NCI-H2171 (cell line): Measurements from ENCODE around the gene HEBP1.

Source experiments
- DNase-seq: peaks from one replicate; lab custom pipeline; 2025; lab: John Stamatoyannopoulos, UW

Gene HEBP1

DNA sequence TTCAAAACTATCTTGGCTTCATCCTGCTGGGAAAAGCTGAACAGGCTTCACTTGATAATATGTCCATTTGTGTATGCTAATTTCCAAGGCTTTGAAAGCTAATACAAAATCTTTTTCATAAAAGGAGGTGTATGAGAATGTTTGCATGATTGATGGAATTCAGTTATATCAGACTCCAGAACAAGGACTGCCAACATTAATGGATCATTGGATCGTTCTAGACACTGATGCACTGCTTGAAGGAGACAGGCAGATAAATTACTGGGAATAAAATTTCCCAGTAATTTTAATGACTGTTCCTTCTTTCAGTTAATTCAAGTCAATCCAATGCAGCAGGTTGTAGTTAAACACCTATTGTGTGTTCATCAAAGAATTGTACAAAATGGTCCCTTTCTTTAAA is 48.6 kb downstream of the HEBP1 start:
- DNase-seq, result no peak

DNA sequence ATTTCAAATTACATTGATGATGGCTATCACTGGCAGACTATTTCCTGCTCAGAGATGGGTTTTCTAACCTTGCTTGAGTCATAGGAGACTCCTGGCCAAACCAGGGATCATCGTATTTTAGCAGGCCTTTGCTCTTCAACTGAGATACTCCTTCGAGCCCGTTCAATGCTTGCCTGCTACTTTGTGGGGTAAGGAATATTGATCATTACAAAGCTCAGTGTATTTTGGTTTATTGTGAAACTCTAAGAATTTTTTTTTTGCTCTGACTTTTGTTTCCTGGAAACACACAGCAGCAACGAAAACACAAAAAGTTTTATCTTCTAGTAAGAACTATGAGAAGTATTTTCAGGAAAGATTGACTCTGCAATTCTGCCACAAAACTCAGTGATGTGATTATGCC is 52.2 kb downstream of the HEBP1 start:
- no peak for DNase-seq

DNA sequence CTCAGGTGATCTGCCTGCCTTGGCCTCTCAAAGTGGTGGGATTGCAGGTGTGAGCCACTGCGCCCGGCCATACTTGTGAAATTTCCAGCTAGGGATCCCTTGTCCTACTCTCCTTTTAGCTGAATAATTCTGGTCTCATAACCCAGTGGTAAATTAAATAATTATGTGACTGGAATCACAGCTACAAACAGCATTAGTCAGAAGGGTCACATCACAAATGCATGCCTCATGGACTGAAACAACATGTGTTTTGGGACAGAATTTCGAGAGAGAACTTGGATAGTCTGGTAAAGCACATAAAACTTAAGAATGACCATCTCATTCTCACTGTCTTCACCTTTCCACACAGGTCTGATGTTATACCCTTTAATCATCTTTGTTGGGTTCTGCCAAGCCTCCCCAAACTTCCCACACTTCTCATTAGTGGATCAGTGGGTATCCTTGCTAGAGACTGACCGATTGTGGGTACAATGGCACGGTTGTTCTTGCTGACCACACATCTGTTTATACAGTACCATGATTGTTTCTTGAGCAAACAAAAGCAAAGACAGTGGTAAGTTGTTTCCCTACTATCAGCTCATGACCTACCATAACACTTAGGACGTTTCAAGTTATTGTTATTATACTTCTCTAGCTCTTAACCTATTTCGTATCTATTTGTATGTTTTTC is 53.2 kb downstream of the HEBP1 start:
- no peak for DNase-seq

DNA sequence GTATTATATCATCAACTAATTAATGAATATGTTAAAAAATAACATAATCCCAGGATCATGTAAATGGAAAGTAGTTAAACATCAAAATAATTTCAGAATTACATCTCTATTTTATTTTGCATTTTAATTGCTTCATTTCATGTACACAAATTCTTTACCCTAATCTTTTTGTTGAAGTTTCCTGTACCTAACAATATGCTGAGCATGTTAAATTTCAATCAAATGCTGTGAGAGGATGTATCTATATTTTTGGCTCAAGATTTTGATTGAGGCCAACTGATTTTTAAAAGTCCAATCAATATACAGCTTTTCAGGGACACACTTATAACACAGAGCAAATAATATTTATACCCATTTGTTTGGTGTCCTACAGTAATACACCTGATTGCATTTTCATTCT is 54.5 kb downstream of the HEBP1 start:
- no peak for DNase-seq

DNA sequence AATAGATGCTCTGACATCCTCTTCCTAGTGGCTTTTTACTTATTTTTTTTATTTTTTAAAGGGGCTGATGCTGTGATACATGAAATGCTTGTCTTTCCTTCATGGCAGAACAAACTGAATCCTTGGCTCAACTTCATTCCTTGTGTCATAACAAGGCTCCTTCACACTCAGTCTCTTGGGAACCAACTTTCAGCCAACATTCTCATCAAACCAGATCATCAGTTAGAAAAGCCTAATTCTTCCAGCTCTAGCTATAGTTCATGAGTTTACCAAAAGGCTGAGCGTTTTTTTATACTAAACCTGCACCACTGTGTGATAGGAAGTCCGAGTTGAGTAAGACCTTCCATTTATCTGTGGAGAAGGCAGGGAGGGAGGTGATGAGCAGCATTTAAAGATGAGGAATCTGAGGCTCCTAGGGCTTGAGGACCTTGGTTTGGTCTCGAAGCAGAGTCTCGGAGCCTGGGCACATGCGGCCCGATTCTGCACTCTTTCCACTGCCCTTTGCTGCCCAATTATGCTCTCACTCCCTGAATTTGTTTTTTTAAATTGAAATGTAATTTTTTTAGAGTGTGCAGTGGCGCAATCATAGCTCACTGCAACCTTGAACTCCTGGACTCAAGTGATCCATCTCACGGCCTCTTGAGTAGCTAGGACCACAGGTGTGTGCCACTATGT is 56.3 kb downstream of the HEBP1 start:
- no peak for DNase-seq

DNA sequence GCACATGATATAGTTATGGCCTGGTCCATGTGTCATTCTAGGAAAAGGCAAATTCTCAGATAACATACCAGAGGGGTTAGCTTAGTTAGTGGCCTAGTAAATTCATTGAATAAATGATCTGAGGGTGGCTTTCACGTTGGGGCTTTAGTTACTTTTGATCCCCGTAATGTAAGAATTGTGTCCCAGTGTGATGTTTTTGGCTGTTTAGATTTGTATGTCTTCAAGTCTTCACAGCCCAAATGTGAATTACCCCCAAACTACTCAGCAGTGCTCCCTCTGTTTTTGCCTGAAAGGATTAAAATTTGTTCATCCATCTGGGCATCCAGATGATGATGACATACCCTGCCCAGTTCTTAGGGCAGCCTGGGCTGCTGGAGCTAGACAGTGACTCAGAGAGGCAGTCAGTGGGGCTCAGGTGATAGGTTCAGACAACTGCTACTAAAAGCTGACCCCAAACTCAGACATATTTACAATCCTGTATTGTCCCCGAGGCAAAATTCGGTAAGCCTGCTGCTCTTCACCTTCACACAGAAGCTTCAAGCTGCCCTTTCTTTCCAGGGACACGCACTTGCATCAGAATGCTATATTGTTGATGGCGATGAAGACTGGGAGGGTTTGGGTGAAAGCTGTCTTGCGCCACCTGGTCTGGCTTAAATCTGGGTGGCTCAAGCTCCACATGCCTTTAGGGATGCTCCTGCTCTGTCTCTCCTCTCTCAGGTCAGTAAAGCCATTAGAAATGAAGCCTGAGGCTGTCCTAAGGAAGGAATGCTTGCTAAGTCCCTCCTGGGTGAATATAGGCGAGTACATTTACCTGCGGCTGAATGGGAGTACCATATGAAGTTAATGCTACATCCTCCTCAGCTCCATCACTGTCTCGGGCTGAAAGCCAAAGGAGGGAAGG is 58.4 kb downstream of the HEBP1 start:
- no peak for DNase-seq

DNA sequence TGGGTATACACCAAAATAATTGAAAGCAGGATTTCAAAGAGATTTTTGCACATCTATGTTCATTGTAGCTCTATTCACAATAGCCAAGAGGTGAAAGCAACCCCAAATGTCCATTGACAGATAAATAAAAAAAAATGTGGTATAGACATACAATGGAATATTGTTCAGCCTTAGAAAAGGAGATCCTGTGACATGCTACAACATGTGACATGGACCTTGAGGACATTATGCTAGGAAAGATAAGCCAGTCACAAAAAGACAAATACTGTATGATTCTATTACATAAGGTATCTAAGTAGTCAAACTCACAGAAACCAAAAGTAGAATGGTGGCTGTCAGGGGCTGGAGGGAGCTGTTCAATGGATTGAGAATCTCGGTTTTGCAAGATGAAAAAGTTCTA is 60.2 kb downstream of the HEBP1 start:
- DNase-seq, result no peak

DNA sequence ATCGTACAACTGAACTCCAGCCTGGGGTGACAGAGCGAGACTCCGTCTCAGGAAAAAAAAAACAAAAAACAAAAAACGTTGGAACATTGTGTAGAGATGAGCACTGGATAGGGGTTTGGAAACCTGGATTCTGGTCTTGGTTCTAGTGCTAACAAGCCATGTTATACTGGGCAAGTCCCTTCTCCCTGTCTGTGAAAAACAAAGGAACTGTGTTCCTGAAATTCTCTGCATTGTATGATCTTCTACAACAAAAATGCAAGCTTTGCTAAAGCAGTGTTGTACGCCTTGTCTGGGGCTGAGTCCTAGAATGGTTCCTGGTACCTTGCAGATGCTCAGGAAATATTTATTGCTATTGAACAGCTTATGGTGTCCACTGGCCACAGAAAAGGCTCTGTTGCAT is 61.5 kb downstream of the HEBP1 start:
- DNase-seq, result no peak

DNA sequence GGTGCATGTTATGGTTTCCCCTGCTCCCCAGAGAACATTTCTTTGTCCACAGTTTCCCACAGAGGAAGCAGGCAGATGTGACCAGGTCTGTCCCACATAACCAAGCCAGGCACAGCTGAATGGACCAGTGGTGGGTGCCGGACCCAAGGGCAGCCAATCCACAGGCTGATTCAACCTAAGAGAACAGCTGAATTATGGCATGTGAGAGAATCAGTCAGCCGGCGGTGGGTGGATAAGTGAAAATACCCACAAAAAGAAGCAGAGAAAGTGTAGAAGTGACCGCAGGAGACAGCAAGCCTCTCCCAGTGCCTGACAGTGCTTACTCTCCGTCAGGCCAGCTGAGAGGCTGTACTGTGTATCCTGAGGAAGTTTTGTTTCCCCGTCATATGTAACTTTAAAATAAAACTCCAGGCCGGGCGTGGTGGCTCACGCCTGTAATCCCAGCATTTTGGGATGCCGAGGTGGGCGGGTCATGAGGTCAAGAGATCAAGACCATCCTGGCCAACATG is 63.0 kb downstream of the HEBP1 start:
- DNase-seq, result no peak

DNA sequence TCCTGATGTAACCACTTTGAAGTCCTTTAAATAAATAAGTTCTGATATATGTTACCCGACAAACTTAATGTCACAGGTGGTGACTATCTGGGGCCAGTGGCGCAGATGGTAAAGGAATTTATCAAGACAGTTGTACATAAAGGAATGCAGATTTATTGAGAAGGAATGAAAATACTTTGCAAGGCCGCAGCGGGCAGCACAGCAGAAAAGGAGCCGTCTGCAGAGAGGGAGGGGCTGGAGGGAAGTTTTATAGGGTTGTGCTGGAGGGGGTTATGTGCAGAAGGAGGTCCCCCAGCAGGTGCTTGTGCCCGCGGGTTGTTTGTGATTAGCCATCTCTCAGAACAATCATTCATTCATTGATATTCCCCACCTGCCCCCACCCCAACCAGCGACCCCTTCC is 65.5 kb downstream of the HEBP1 start:
- DNase-seq, result no peak

DNA sequence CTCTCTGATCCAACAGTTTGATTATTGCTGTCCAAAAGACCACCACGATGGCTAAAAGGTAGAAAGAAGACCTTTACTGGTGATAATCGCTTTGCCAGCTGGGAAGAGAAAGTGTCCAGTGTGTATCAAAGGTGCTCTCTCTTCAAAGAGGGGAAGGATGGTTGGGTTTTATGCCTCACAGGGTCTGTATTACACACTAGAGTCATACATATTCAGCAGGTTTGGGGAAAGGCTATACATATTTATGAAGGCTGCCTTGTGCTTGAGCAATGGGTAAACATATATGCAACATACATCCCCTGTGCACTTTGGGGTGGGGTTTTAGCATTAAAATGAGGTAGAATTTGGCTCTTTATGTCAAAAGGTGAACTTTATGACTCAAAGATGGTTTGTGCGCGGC is 66.3 kb downstream of the HEBP1 start:
- no peak for DNase-seq

DNA sequence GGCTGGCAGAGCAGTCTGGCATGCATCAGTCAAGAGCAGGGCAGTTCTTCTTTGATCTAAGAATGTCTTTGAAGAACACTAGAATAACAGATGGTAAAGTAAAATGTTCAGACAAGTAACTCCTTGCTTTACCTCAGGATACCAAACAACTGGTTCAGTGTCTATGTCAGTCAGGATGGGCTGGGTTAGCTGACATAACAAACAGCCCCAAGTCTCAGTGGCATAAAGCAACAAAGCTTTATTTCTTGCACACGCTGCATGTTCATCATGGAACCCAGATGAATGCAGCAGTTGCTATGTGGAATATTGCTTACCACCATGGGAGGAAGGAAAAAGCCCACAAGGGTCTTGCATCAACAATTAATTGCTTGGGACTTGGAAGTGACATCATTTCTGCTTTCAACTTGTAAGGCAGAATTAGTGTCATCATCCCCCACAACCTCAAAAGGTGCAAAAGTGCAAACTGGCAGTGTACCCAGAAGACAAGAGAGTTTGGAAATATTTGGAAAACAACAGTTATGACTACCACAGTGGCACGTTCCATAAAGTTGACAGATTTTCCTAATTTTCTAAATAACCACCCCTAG is 69.3 kb downstream of the HEBP1 start:
- DNase-seq, result no peak

DNA sequence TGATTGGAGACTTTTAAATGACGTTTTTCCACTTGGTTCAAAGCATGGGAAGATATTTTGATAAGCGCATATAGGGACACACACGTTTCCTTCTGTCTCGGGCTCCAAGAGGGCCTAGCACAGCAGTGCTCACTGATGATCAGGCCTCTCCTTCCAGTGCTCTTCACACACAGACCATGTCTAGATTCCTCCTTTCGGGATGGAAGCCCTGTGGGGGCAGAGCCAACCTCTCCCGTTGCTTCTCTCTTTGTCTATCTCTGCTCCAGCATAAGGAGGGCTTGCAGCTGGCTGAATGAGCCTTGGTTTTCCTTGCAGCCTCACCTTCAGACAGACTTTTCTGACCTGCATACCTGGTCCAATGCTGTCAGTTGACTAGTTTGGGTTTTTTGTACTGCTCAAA is 70.4 kb downstream of the HEBP1 start:
- DNase-seq, result no peak

DNA sequence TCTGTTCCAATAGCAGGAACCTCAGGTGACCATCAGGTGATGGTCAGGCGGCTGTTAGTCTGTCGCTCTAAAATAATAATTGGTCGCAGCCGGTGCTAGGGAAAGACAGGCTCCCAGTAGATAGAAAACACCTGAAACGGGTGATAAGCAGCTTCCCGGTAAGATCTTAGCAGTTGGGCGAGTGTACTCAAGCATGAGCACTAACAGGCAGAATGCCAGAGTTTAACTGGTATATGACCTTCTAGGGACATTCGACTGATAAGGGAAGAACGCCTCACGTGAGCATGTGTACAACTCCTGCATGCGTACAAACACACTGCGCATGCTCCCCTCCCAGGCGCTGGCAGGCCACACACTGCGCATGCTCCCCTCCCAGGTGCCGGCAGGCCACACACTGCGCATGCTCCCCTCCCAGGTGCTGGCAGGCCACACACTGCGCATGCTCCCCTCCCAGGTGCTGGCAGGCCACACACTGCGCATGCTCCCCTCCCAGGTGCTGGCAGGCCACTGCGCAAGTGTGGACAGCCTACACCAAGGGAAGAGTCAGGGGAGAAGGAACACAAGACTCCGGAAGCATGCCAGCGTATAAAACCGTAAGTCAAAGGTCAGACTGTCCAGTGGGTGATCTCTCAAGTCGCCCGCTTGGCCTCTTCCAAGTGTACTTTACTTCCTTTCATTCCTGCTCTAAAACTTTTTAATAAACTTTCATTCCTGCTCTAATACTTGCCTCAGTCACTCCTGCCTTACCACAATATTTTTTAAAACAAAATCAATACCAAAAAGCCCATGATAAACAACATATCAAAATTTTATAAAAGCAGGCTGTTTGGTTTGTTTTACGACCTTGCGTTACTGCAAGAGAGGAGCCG is 72.6 kb downstream of the HEBP1 start:
- no peak for DNase-seq

DNA sequence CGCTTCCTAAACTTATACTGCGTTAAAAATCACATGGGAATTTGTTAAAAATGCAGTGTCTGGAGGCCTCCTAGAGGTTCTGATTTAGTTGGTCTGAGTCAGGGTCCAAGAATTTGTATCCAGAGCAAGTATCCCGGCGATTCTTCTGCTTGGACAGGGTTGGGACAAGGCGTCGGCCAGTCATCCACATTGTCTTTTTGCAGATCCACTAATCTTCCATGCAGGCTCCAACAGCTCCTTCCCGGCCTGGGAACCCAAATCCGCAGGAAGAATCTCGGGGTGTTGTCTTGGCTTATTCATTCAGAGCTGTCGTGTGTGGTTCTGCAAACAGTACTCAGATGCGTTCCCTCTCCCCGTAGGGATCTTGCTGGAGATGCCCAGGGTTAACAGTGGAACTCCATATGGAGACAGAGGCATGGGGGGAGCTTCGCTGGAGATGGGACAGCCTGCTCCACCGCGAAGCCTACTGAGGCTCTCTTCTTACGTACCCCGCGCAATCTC is 73.4 kb downstream of the HEBP1 start:
- no peak for DNase-seq

DNA sequence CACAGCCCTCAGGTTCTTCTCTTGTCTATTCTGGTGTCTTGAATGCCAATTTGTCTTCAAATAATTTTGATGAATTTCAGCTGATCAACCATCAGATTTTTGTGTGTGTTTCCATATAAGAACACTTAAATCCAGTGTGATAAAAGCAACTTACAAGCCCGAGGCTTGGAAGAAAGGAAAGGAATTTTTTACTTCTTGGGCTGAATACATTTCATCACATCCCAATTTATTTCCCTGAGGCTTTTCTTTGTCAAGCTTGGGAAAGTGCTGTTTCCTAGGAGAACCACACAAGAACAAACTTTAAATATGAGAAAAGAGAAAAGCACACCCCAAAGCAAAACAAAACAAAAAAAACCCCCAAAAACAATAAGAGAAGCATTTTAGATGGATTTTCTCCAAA is 74.7 kb downstream of the HEBP1 start:
- no peak for DNase-seq
